HG02798 (cell line): ENCODE measurements around the gene SLC29A3.
A peak's percentile ranks its signal among the peaks of the same experiment; 100 is the strongest.

Experiments
- ATAC-seq: cut with Tn5 transposase; IDR thresholded peaks from one replicate; pipeline ENCODE4 v1.9.1; 2021; ENCODE audit warnings: mild to moderate bottlenecking; ENCODE audit not compliant: unreplicated experiment, poor library complexity

Gene SLC29A3

GRCh38 chr10:71363936-71364335 lies 44.9 kb downstream of the SLC29A3 start:
- ATAC-seq, result no peak

DNA sequence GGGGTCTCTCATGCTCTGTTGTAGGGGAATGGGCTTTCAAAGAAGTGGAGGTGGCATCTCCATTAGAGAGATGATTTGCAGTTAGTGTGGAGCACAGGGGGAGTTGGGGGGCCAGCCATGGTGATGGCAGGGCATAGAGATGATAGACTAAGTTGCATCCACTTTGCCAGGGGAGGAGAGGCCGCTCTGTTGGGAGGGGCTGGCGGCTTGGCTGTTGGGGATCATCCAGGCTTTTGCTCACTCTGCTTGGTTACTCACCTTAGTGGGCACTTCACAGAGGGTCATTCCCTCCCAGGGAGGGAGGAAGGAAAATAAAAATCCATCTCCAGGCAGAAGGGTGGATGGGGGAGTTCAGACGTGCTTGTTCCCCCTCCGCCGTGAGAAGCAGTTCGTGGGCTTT lies 46.3 kb downstream of the SLC29A3 start:
- no peak for ATAC-seq

DNA sequence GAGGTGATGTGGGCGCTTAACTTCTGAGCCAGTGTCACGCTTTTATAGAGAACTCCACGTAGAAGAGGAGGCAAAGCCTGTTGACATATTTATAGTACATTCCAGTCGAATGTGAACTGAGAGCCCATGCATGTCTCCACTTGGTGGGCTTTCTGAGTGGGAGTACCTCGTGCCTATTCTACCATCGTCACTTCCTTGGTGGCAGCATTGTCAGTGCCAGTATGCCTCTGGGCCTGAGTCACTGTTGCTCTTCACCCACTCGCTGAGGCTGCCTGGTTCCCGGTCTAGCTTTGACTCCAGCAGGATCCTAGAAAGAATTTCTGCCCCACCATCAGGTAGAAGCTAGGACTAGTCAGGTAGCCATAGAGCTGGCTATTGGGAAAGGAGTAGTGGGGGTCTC lies 47.6 kb downstream of the SLC29A3 start:
- no peak for ATAC-seq

- no peak for ATAC-seq
Observed at GRCh38 chr10:71367271-71367670, 48.2 kb downstream of the SLC29A3 start.

DNA sequence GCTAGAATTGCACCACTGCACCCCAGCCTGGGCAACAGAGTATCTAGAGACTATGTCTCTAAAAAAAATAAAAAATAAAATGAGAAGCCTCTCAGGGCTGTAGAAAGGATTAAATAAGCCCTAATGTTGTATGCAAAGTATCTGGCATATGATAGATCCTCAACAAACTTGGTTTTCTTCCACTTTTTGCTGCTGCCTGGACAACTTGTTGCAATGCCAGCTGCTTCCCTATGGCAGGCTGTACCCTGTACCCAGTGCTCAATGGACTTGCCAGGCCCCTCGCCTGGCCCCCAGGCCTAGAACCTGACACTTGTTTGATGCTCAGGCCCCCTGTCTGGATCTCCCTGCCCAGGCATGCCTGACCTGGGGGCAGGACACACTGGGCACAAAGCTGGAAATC lies 49.1 kb downstream of the SLC29A3 start:
- no peak for ATAC-seq

GRCh38 chr10:71368643-71369042 lies 49.6 kb downstream of the SLC29A3 start:
- ATAC-seq, result no peak

GRCh38 chr10:71369602-71370001 lies 50.5 kb downstream of the SLC29A3 start:
- ATAC-seq, result no peak

- no peak for ATAC-seq
Observed at GRCh38 chr10:71370031-71370430, 51.0 kb downstream of the SLC29A3 start.

- no peak for ATAC-seq
Observed at GRCh38 chr10:71371750-71372166, 52.7 kb downstream of the SLC29A3 start.

DNA sequence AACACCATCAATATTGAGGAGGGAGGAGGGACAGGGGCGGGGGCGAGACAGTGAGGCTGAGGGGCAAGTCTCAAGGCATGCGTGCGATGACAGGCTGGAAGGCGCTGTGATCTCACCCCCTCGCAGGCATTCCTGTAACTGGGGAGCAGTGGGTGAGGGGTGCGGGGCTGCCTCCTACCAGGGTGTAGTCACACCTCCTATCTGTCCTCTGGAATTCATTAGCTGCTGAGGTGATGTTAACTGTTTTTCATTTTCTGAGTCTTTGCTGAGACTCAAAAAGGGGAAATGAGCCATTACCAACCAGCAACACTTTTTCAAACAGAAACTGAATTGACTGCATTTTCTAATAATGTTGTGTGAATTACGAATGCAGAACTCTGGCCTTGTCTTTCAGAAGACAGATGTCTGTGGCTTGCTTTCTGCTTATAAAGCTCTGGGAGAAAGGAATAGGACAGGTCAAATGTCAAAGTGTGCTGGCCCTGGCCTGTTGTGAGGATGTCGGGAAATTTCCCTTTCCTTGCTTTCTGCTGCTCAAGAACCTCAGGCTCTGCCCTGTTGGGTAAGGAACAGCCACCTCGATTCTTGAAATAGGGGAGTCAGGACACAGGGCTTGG lies 53.9 kb downstream of the SLC29A3 start:
- peak; percentile 58 for ATAC-seq

GRCh38 chr10:71374481-71375233 lies 55.6 kb downstream of the SLC29A3 start:
- ATAC-seq, result no peak

GRCh38 chr10:71375952-71376351 lies 56.9 kb downstream of the SLC29A3 start:
- ATAC-seq, result no peak

- ATAC-seq, result no peak
Observed at GRCh38 chr10:71378336-71379117, 59.5 kb downstream of the SLC29A3 start.

- ATAC-seq, result no peak
Observed at GRCh38 chr10:71379118-71379766, 60.2 kb downstream of the SLC29A3 start.

DNA sequence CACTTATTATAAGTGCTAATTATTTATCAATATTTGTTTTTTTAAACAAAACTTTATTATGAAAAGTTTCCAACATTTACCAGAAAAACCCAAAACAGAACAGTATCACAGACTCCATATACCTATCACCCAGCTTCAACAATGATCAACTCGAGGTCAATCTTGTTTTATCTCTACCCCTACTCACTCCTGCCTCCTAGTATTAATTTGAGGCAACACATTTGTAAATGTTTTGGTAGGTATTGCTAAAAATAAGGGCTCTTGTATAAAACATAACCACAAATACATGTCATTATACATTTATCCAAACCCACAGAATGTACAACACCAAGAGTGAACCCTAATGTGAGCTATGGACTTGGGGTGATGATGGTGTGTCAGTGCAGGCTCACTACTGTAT lies 61.8 kb downstream of the SLC29A3 start:
- ATAC-seq, result no peak

- no peak for ATAC-seq
Observed at GRCh38 chr10:71381611-71382010, 62.6 kb downstream of the SLC29A3 start.

GRCh38 chr10:71382028-71382427 lies 63.0 kb downstream of the SLC29A3 start:
- ATAC-seq, result no peak

DNA sequence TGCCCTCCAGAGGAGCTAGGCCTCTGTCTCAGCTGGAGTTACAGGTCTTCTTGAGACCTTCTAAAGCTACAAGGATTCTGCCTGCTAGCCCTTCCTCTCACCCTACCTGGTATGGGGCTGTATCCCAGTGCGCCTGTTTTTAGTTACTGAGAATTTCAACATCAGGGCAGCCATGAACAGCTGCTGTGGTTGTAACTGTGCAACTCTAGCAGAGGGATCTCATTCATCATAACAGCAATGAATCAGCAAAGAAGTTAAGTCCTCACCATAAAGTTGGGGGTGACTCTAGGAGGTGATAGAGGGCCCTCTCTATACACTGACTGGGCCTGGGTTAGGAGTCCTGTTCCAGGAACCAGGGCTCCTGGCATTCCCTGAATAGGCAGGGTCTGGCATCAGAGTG lies 63.7 kb downstream of the SLC29A3 start:
- ATAC-seq, result no peak

DNA sequence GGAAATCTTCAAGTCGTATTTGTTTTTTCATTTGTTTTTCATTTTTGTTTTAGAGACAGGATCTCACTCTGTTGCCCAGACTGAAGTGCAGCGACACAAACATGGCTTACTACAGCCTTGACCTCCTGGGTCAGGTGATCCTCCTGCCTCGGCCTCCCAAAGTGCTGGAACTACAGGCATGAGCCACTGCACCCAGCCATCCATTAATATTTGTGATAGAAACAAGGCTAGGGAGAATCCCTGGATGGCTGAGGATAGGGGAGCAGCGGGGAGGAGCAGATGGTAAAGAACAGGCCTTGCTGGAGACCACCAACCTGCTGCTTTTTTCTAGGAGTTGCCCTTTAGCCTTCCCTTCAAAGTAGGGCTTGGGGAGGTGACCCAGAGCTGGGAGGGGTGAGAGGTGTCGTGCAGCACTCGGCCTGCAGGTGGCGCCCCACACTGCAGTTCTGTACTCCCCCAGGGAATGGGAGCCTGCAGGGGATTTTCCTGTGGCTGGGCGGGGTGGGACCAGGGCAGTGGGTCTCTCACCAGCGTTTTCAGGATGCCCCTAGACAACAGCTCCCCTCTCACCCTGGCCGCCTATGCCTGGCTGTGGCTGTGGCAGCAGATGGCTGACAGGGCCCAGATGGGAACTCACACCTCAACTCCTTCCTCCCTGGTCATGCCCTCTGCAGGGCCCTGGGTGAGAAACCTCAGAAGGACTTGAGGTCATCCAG lies 65.1 kb downstream of the SLC29A3 start:
- peak; percentile 65 for ATAC-seq

DNA sequence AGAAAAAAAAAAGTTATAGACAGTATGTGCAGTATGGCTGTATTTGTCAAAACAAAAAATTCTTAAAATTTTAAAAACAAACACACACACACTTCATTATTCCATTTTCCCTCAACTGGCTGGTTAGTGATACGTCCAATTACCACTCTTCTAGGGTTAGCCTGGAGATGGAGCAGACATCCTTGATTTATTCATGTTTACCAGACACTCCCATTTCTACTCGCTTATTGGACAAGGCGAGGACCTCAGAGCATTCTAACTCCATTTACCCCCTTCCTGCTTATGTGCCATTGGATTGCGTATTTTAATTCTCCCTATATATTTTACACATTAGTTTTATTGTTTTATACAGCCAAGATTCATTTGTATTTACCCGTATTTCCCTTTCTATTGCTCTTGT lies 69.1 kb downstream of the SLC29A3 start:
- ATAC-seq, result no peak
